Neural cell (in vitro differentiated cells): Measurements from ENCODE around the gene CNOT2.

Experiments used
- EP300 ChIP-seq: fragments of 450-650 bp; conservative IDR thresholded peaks from 2 replicates; pipeline ENCODE4 v1.6.1; 2014; ENCODE audit warnings: antibody characterized with exemption, mild to moderate bottlenecking, moderate library complexity; ENCODE audit not compliant: poor library complexity, severe bottlenecking
- EZH2 ChIP-seq: fragments of 200-600, 300-800 bp; shearing (Covaris generic), sonication (generic); IDR thresholded peaks from 2 replicates; pipeline ENCODE4 v1.6.1; 2014; ENCODE audit warnings: antibody characterized with exemption, low read length, borderline replicate concordance, mild to moderate bottlenecking; ENCODE audit not compliant: insufficient read depth, poor library complexity, severe bottlenecking
- MXI1 ChIP-seq: fragments of 450-650 bp; conservative IDR thresholded peaks from 2 replicates; pipeline ENCODE4 v1.6.1; 2014; ENCODE audit warnings: antibody characterized with exemption, mild to moderate bottlenecking; ENCODE audit not compliant: poor library complexity, severe bottlenecking
- RAD21 ChIP-seq: fragments of 450-650 bp; conservative IDR thresholded peaks from 2 replicates; pipeline ENCODE4 v1.6.1; 2014; ENCODE audit warnings: antibody characterized with exemption, mild to moderate bottlenecking, moderate library complexity
- SMC3 ChIP-seq: fragments of 450-650 bp; conservative IDR thresholded peaks from 2 replicates; pipeline ENCODE4 v1.6.1; 2014; ENCODE audit warnings: antibody characterized with exemption, mild to moderate bottlenecking, moderate library complexity; ENCODE audit not compliant: poor library complexity
- TAF1 ChIP-seq: IDR thresholded peaks from 2 replicates; pipeline ENCODE4 v1.6.1; 2012; ENCODE audit warnings: low read depth
- TF ChIP-seq, protein P1 (sequence below): fragments of 450-650 bp; IDR thresholded peaks from 2 replicates; pipeline ENCODE4 v1.5.1; 2014; ENCODE audit warnings: antibody characterized with exemption, mild to moderate bottlenecking, moderate library complexity; ENCODE audit not compliant: poor library complexity, severe bottlenecking
- TF ChIP-seq, protein P2 (sequence below): IDR thresholded peaks from 2 replicates; pipeline ENCODE4 v1.6.1; 2012; ENCODE audit warnings: borderline replicate concordance

DNA sequence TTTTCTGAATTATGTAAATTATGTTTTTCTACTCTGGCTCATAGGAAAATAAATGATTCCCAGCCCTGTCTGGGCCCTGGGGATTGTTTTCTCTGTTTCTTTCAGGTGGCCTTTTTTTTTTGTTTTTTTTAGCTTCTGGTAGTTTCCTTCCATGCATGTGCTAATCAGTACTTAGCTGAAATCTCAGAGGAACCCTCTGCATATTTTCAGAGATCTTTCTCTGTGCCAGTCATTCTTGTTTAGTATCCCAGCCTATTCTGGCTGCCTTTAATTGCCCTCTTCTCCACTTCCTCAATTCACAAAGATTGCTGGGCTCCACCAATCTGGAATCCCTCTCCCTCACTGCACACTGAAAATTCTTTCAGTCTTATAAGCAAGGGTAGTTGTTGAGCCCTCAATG lies 46.9 kb downstream of the CNOT2 start:
- TF ChIP-seq EZH2 (no peak), TAF1 (no peak), RAD21 (no peak), MXI1 (no peak), SMC3 (no peak), EP300 (no peak)
- TF ChIP-seq, protein P1, sequence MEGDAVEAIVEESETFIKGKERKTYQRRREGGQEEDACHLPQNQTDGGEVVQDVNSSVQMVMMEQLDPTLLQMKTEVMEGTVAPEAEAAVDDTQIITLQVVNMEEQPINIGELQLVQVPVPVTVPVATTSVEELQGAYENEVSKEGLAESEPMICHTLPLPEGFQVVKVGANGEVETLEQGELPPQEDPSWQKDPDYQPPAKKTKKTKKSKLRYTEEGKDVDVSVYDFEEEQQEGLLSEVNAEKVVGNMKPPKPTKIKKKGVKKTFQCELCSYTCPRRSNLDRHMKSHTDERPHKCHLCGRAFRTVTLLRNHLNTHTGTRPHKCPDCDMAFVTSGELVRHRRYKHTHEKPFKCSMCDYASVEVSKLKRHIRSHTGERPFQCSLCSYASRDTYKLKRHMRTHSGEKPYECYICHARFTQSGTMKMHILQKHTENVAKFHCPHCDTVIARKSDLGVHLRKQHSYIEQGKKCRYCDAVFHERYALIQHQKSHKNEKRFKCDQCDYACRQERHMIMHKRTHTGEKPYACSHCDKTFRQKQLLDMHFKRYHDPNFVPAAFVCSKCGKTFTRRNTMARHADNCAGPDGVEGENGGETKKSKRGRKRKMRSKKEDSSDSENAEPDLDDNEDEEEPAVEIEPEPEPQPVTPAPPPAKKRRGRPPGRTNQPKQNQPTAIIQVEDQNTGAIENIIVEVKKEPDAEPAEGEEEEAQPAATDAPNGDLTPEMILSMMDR, result no peak
- TF ChIP-seq, protein P2, sequence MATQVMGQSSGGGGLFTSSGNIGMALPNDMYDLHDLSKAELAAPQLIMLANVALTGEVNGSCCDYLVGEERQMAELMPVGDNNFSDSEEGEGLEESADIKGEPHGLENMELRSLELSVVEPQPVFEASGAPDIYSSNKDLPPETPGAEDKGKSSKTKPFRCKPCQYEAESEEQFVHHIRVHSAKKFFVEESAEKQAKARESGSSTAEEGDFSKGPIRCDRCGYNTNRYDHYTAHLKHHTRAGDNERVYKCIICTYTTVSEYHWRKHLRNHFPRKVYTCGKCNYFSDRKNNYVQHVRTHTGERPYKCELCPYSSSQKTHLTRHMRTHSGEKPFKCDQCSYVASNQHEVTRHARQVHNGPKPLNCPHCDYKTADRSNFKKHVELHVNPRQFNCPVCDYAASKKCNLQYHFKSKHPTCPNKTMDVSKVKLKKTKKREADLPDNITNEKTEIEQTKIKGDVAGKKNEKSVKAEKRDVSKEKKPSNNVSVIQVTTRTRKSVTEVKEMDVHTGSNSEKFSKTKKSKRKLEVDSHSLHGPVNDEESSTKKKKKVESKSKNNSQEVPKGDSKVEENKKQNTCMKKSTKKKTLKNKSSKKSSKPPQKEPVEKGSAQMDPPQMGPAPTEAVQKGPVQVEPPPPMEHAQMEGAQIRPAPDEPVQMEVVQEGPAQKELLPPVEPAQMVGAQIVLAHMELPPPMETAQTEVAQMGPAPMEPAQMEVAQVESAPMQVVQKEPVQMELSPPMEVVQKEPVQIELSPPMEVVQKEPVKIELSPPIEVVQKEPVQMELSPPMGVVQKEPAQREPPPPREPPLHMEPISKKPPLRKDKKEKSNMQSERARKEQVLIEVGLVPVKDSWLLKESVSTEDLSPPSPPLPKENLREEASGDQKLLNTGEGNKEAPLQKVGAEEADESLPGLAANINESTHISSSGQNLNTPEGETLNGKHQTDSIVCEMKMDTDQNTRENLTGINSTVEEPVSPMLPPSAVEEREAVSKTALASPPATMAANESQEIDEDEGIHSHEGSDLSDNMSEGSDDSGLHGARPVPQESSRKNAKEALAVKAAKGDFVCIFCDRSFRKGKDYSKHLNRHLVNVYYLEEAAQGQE, result no peak
